Vagina (tissue), 2 donors: Measurements from ENCODE around the gene OOSP2. TPM values are rescaled to one million over a fixed set of nuclear protein-coding genes. Genes with fewer than 3 reads are reported as not detected.

Source experiments
- DNase-seq, 2 donors: peaks; one replicate each; pipeline ENCODE4 v3.0.0-alpha.2; 2017; ENCODE audit errors: extremely low spot score in 2 of 2
- H3K27ac ChIP-seq: fragments of 200-600 bp; sonication (generic); one replicate; pipeline ENCODE4 v1.5.1; 2019
- H3K27me3 ChIP-seq: fragments of 200-600 bp; sonication (generic); one replicate; pipeline ENCODE4 v1.5.1; 2019
- H3K36me3 ChIP-seq, 2 donors: fragments of 200-600 bp; sonication (generic); one replicate each; pipeline ENCODE4 v1.5.1; 2017 to 2019
- H3K4me1 ChIP-seq: fragments of 200-600 bp; sonication (generic); one replicate; pipeline ENCODE4 v1.5.1; 2019
- H3K4me3 ChIP-seq, 2 donors: fragments of 200-600 bp; sonication (generic); 1 replicate in 1 of 2; 2 replicates in 1 of 2; pipeline ENCODE4 v1.5.1; 2016 to 2019
- H3K9me3 ChIP-seq: fragments of 200-600 bp; sonication (generic); one replicate; pipeline ENCODE4 v1.5.1; 2019
- CTCF ChIP-seq, 3 experiments: fragments of 450-650 bp in 2 of 3; fragments of 200-600 bp in 1 of 3; sonication (generic) in 1 of 3; IDR thresholded peaks; one replicate each; pipeline ENCODE4 v1.5.1; 2017 to 2019; ENCODE audit warnings: antibody characterized with exemption in 3 of 3, mild to moderate bottlenecking in 2 of 3, moderate library complexity in 2 of 3
- POLR2A ChIP-seq, 2 donors: fragments of 450-650 bp; IDR thresholded peaks; one replicate each; pipeline ENCODE4 v1.6.1; 2017; ENCODE audit warnings: antibody characterized with exemption in 2 of 2, mild to moderate bottlenecking in 2 of 2, moderate library complexity in 2 of 2
- POLR2AphosphoS5 ChIP-seq, 2 donors: sonication (generic); formaldehyde crosslinking; IDR thresholded peaks; one replicate each; pipeline ENCODE4 v1.9.0; 2017; ENCODE audit warnings: antibody characterized with exemption in 2 of 2, mild to moderate bottlenecking in 2 of 2, low read depth in 1 of 2; ENCODE audit not compliant: insufficient read depth in 1 of 2
- intact Hi-C: fragments of 100-400 bp; cut with DNase I; formaldehyde crosslinking; loops from one replicate; pipeline ENCODE4 v1.15.1; 2023
- total RNA-seq: library from RNA; depleted of rRNA; stranded (reverse); fragments of >200 nt; gene quantifications from one replicate; pipeline ENCODE4 v1.2.3, GENCODE V29; 2016

OOSP2 gene, protein sequence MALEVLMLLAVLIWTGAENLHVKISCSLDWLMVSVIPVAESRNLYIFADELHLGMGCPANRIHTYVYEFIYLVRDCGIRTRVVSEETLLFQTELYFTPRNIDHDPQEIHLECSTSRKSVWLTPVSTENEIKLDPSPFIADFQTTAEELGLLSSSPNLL
- not detected for total RNA-seq

DNA sequence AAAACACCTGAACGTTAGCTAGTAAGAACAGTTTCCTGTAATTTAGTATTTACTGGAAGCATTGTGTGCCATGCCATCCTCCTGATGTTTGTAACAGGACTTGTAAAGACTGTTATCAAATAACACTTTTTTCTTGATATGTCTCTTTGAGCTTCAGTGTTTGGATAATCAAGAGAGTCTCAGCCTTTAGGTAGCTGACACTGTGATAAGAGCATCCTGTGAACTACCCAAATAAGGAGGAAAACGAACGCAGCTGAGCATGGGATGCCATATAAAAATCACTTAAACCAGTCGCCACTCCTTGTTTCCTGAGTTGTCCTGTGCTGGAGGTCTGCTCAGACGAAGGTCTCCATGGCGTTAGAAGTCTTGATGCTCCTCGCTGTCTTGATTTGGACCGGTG is at the start of gene OOSP2:
Gene OOSP2 (plus strand): TSS at position 301 of the 400 bp plus-strand sequence. CDS start 51 bp downstream, at position 352.
- DNase-seq, result no peak
- Histone ChIP-seq H3K4me1 (no peaks in the 10 kb centered on the region), H3K36me3 (no peaks in the 10 kb centered on the region), H3K27me3 (no peaks in the 10 kb centered on the region), H3K4me3 (no peak within 1 kb of the TSS), H3K9me3 (no peaks in the 10 kb centered on the region), H3K27ac (no peak within 1 kb of the TSS)
- intact Hi-C loops, result no loop called here
- TF ChIP-seq CTCF (IDR thresholded peaks at IDR 0.05) (no peak), POLR2AphosphoS5 (IDR thresholded peaks at IDR 0.05; ENCODE audit: insufficient read depth in 1 of 2, low read depth in 1 of 2) (no peak)

DNA sequence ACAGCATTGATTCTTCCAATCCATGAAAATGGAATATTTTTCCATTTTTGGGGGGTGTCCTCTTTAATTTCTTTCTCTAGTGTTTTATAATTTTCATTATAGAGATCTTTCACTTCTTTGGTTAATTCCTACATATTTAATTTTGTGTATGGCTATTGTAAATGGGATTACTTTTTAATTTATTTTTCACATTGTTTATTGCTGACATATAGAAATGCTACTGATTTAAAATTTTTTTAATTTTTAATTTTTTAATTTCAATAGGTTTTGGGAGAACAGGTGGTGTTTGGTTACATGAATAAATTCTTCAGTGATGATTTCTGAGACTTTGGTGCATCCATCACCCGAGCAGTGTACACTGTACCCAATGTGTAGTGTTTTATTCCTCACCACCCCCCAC is 49.8 kb upstream of the OOSP2 start:
- Histone ChIP-seq H3K4me3 (no peak overlapping the region), H3K27me3 (no peaks in the 10 kb centered on the region), H3K36me3 (no peaks in the 10 kb centered on the region), H3K27ac (no peak overlapping the region), H3K9me3 (no peaks in the 10 kb centered on the region), H3K4me1 (no peaks in the 10 kb centered on the region)
- intact Hi-C loops, result no loop called here
- no peak for TF ChIP-seq CTCF (IDR thresholded peaks at IDR 0.05)
- TF ChIP-seq POLR2A (IDR thresholded peaks at IDR 0.05), result no peak
- no peak for TF ChIP-seq POLR2AphosphoS5 (IDR thresholded peaks at IDR 0.05; ENCODE audit: insufficient read depth in 1 of 2, low read depth in 1 of 2)
- DNase-seq, result no peak

GRCh38 chr11:59992425-59992824 is 47.8 kb upstream of the OOSP2 start:
- TF ChIP-seq POLR2A (IDR thresholded peaks at IDR 0.05), result no peak
- no peak for TF ChIP-seq POLR2AphosphoS5 (IDR thresholded peaks at IDR 0.05; ENCODE audit: insufficient read depth in 1 of 2, low read depth in 1 of 2)
- Histone ChIP-seq H3K27me3 (no peaks in the 10 kb centered on the region), H3K27ac (no peak overlapping the region), H3K4me1 (no peaks in the 10 kb centered on the region), H3K4me3 (no peak overlapping the region), H3K9me3 (no peaks in the 10 kb centered on the region), H3K36me3 (no peaks in the 10 kb centered on the region)
- no peak for DNase-seq
- intact Hi-C loops, result no loop called here

- no peak for DNase-seq
- H3K27ac ChIP-seq, result no peak overlapping the region
- intact Hi-C loops, result no loop called here
- no peaks in the 10 kb centered on the region for H3K9me3 ChIP-seq
- TF ChIP-seq POLR2AphosphoS5 (IDR thresholded peaks at IDR 0.05; ENCODE audit: insufficient read depth in 1 of 2, low read depth in 1 of 2) (no peak), CTCF (IDR thresholded peaks at IDR 0.05) (no peak), POLR2A (IDR thresholded peaks at IDR 0.05) (no peak)
- no peak overlapping the region for H3K4me3 ChIP-seq
- H3K4me1 ChIP-seq, result no peaks in the 10 kb centered on the region
- H3K27me3 ChIP-seq, result no peaks in the 10 kb centered on the region
- H3K36me3 ChIP-seq, result no peaks in the 10 kb centered on the region
Observed at GRCh38 chr11:59997800-59998199, 42.4 kb upstream of the OOSP2 start.

- intact Hi-C loops, result no loop called here
- Histone ChIP-seq H3K4me1 (no peaks in the 10 kb centered on the region), H3K9me3 (no peaks in the 10 kb centered on the region), H3K36me3 (no peaks in the 10 kb centered on the region), H3K27me3 (no peaks in the 10 kb centered on the region), H3K27ac (no peak overlapping the region), H3K4me3 (no peak overlapping the region)
- no peak for DNase-seq
- TF ChIP-seq POLR2A (IDR thresholded peaks at IDR 0.05), result no peak
- no peak for TF ChIP-seq POLR2AphosphoS5 (IDR thresholded peaks at IDR 0.05; ENCODE audit: insufficient read depth in 1 of 2, low read depth in 1 of 2)
- TF ChIP-seq CTCF (IDR thresholded peaks at IDR 0.05), result no peak
Observed at GRCh38 chr11:59999691-60000090, 40.5 kb upstream of the OOSP2 start.
